ENCODE results near the gene SHMT2. TPM values are rescaled to one million over a fixed set of nuclear protein-coding genes. Genes with fewer than 3 reads are reported as not detected.

Gene SHMT2
- total RNA-seq, 1 experiment from 2014 or later, result 274 TPM

Small RNAs within 50 kb of the gene (microRNA-seq; reads per million reads assigned to microRNA genes)
- 4.0 reads per million, percentile 11 among the genes with 10 or more reads in this experiment for gene MIR1228

Other genes with a start within 250 kb of the SHMT2 start
- gene ZBTB39, start 223.2 kb upstream of the SHMT2 start, total RNA-seq (2021), result 17.4 and 18.2 TPM in 2 replicates
- 0.79 TPM in 1 of 2 replicates, not detected in the other for gene TAC3, start 213.2 kb upstream of the SHMT2 start, total RNA-seq (2021)
- gene MYO1A, start 179.6 kb upstream of the SHMT2 start, total RNA-seq (2021), result 1.1 and 1.2 TPM in 2 replicates
- 57.8 and 68.6 TPM in 2 replicates for gene NEMP1, start 150.9 kb upstream of the SHMT2 start, total RNA-seq (2021)
- gene NAB2, start 140.6 kb upstream of the SHMT2 start, total RNA-seq (2021), result 58.0 and 61.8 TPM in 2 replicates
- 96.3 and 111 TPM in 2 replicates for gene STAT6, start 118.3 kb upstream of the SHMT2 start, total RNA-seq (2021)
- 31.0 and 43.6 TPM in 2 replicates for gene LRP1, start 101.2 kb upstream of the SHMT2 start, total RNA-seq (2021)
- gene LRP1-AS, start 82.1 kb upstream of the SHMT2 start, total RNA-seq (2021), result not detected in 2 replicates
- 4.8 and 6.0 TPM in 2 replicates for gene NXPH4, start 12.9 kb upstream of the SHMT2 start, total RNA-seq (2021)
- 7.0 and 8.4 TPM in 2 replicates for gene STAC3, start 21.5 kb downstream of the SHMT2 start, total RNA-seq (2021)
- 64.0 and 76.2 TPM in 2 replicates for gene R3HDM2, start 201.3 kb downstream of the SHMT2 start, total RNA-seq (2021)
- not detected in 2 replicates for gene INHBC, start 205.1 kb downstream of the SHMT2 start, total RNA-seq (2021)
- gene INHBE, start 225.6 kb downstream of the SHMT2 start, total RNA-seq (2021), result 0.62 and 0.94 TPM in 2 replicates
- gene GLI1, start 230.1 kb downstream of the SHMT2 start, total RNA-seq (2021), result 22.4 and 22.6 TPM in 2 replicates

All from A673 (cell line).